Measurements from ENCODE around the gene CYFIP1.

Gene CYFIP1

GRCh38 chr15:22963641-22964040 is 16.5 kb downstream of the CYFIP1 start:
- TF ChIP-seq TEAD4 (IDR thresholded peaks at IDR 0.05): no peak
- no peak for TF ChIP-seq RAD21 (IDR thresholded peaks at IDR 0.05; ENCODE audit: low read depth)

GRCh38 chr15:22962611-22963010 is 17.6 kb downstream of the CYFIP1 start:
- TF ChIP-seq CEBPB (IDR thresholded peaks at IDR 0.05) (no peak), TCF12 (IDR thresholded peaks at IDR 0.05; ENCODE audit: low read depth) (no peak), EP300 (IDR thresholded peaks at IDR 0.05; ENCODE audit: borderline replicate concordance) (no peak), FOXM1 (IDR thresholded peaks at IDR 0.05; ENCODE audit: borderline replicate concordance, low read depth) (no peak), NFIC (IDR thresholded peaks at IDR 0.05) (no peak), MAX (IDR thresholded peaks at IDR 0.05) (no peak)

GRCh38 chr15:22961762-22962161 is 18.4 kb downstream of the CYFIP1 start:
- no peak for TF ChIP-seq CREB1 (IDR thresholded peaks at IDR 0.05; ENCODE audit: low read depth)
- no peak for TF ChIP-seq EGR1 (IDR thresholded peaks at IDR 0.05)
- TF ChIP-seq MAX (IDR thresholded peaks at IDR 0.05): no peak
- no peak for TF ChIP-seq TEAD4 (IDR thresholded peaks at IDR 0.05)
- TF ChIP-seq USF1 (IDR thresholded peaks at IDR 0.05): no peak
- TF ChIP-seq ZBTB7A (IDR thresholded peaks at IDR 0.05; ENCODE audit: low read depth): no peak
- no peak for TF ChIP-seq RAD21 (IDR thresholded peaks at IDR 0.05; ENCODE audit: low read depth)

GRCh38 chr15:22960556-22960955 is 19.6 kb downstream of the CYFIP1 start:
- no peak for TF ChIP-seq CREB1 (IDR thresholded peaks at IDR 0.05; ENCODE audit: low read depth)
- TF ChIP-seq TCF12 (IDR thresholded peaks at IDR 0.05; ENCODE audit: low read depth): no peak
- no peak for TF ChIP-seq EGR1 (IDR thresholded peaks at IDR 0.05)
- no peak for TF ChIP-seq CEBPB (IDR thresholded peaks at IDR 0.05)
- TF ChIP-seq TAF1 (IDR thresholded peaks at IDR 0.05; ENCODE audit: low read depth): no peak
- TF ChIP-seq YY1 (IDR thresholded peaks at IDR 0.05; ENCODE audit: low read depth): no peak
- TF ChIP-seq USF1 (IDR thresholded peaks at IDR 0.05): no peak
- no peak for TF ChIP-seq TEAD4 (IDR thresholded peaks at IDR 0.05)
- no peak for TF ChIP-seq FOXM1 (IDR thresholded peaks at IDR 0.05; ENCODE audit: borderline replicate concordance, low read depth)

GRCh38 chr15:22960126-22960525 is 20.0 kb downstream of the CYFIP1 start:
- TF ChIP-seq EGR1 (IDR thresholded peaks at IDR 0.05): no peak
- TF ChIP-seq NFIC (IDR thresholded peaks at IDR 0.05): no peak
- TF ChIP-seq TEAD4 (IDR thresholded peaks at IDR 0.05): no peak
- no peak for TF ChIP-seq REST (IDR thresholded peaks at IDR 0.05; ENCODE audit: low read depth)
- TF ChIP-seq ZBTB7A (IDR thresholded peaks at IDR 0.05; ENCODE audit: low read depth): no peak
- no peak for TF ChIP-seq YY1 (IDR thresholded peaks at IDR 0.05; ENCODE audit: low read depth)
- no peak for TF ChIP-seq TCF12 (IDR thresholded peaks at IDR 0.05; ENCODE audit: low read depth)
- no peak for TF ChIP-seq RAD21 (IDR thresholded peaks at IDR 0.05; ENCODE audit: low read depth)
- TF ChIP-seq MAX (IDR thresholded peaks at IDR 0.05): no peak
- TF ChIP-seq TAF1 (IDR thresholded peaks at IDR 0.05; ENCODE audit: low read depth): no peak
- no peak for TF ChIP-seq EP300 (IDR thresholded peaks at IDR 0.05; ENCODE audit: borderline replicate concordance)
- TF ChIP-seq CEBPB (IDR thresholded peaks at IDR 0.05): no peak
- TF ChIP-seq USF1 (IDR thresholded peaks at IDR 0.05): no peak
- TF ChIP-seq FOXM1 (IDR thresholded peaks at IDR 0.05; ENCODE audit: borderline replicate concordance, low read depth): no peak
- no peak for TF ChIP-seq CREB1 (IDR thresholded peaks at IDR 0.05; ENCODE audit: low read depth)

- TF ChIP-seq TAF1 (IDR thresholded peaks at IDR 0.05; ENCODE audit: low read depth) (no peak), CREB1 (IDR thresholded peaks at IDR 0.05; ENCODE audit: low read depth) (no peak), EGR1 (IDR thresholded peaks at IDR 0.05) (no peak), MAX (IDR thresholded peaks at IDR 0.05) (no peak), TEAD4 (IDR thresholded peaks at IDR 0.05) (no peak)
These were observed 20.7 kb downstream of the CYFIP1 start for GRCh38 chr15:22959321-22960101.
